ENCODE results near the gene CLEC20A.

DNA sequence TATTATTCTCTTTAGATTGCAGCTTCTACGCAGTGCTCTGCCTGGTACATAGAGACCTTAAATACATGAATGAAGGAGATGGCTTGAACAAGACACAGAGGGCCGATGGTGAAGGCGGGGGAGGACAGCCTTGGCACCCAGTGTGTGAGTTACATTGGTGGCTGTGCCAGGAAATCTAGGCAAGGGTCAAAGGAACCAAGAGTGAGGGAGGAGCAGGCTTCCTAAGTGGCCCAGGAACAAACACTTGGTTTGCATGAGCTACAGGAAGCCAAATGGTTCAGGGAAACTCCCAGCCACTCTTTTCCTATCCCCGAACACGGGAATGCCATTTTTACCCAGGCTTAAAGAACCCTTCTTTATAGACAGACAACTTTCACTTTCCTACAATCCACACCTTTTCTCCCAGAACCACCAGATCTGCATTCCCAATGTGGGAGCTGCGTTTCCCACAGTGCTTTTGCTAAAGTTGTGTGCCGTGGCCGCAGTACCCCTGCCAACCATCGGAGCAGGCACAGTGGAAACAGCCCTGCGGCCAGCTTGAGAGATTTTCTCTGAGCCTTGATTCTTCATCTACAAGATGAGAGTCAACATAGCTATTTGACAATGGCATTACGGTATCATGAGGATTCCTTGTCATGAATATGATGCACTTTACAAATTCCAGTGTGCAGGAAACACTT is 3.5 kb upstream of the CLEC20A start:
- TF ChIP-seq POLR2A (IDR thresholded peaks at IDR 0.05; ENCODE audit: low read depth, low read length) (no peak), TAF1 (IDR thresholded peaks at IDR 0.05; ENCODE audit: borderline replicate concordance, low read depth, low read length) (no peak), POLR2AphosphoS5 (IDR thresholded peaks at IDR 0.05; ENCODE audit: low read depth, low read length) (no peak)

All from GM12892 (cell line).